Endothelial cell of umbilical vein (primary cell): ENCODE results near the gene ANKFN1. TPM values are rescaled to one million over a fixed set of nuclear protein-coding genes. Genes with fewer than 3 reads are reported as not detected.

ENCODE experiments used
- BruUV-seq: library from RNA; stranded (reverse); fragments of 400-500 nt; replicated peaks from 2 replicates; lab custom pipeline; 2021; lab: Mats Ljungman, UMichigan
- CTCF ChIA-PET: fragments of 300-600, 350-600 bp; sonication (Branson Sonifier 250); formaldehyde crosslinking; loops from one replicate; lab custom pipeline; 2021; ENCODE audit warnings: antibody characterized with exemption, inconsistent platforms; lab: Charles Lee
- POLR2A ChIA-PET: fragments of 300-600, 350-600 bp; sonication (Branson Sonifier 250); formaldehyde crosslinking; loops from one replicate; lab custom pipeline; 2021; ENCODE audit warnings: antibody characterized with exemption, inconsistent platforms; lab: Charles Lee
- DNase-seq: peaks from one replicate; pipeline ENCODE4 v3.0.0-alpha.2; 2011; ENCODE audit warnings: low read depth, low spot score
- FAIRE-seq: peaks from 2 replicates; lab custom pipeline; 2011; peaks lifted over from hg19 to GRCh38; lab: Jason Lieb, UNC
- H2AFZ ChIP-seq: 2 replicates; pipeline ENCODE4 v1.6.0; 2012; ENCODE audit warnings: low read depth, low read length, control low read depth, inconsistent platforms
- H3K27ac ChIP-seq: 2 replicates; pipeline ENCODE4 v1.5.1; 2011; ENCODE audit warnings: low read depth, mild to moderate bottlenecking, control low read depth, low read length, moderate library complexity; ENCODE audit not compliant: insufficient read depth
- H3K27me3 ChIP-seq, 2 experiments: 2 replicates each; pipeline versions ENCODE4 v1.6.0 to v1.6.1; 2011; ENCODE audit warnings: low read length in 2 of 2, mixed read lengths in 1 of 2; ENCODE audit not compliant: control insufficient read depth in 2 of 2, insufficient read depth in 2 of 2
- H3K36me3 ChIP-seq, 2 experiments: 2 replicates in 1 of 2; 3 replicates in 1 of 2; pipeline ENCODE4 v1.5.1; 2011; ENCODE audit warnings: low read length in 2 of 2, mild to moderate bottlenecking in 1 of 2, moderate library complexity in 1 of 2; ENCODE audit not compliant: control insufficient read depth in 2 of 2, insufficient read depth in 2 of 2; ENCODE audit errors: extremely low read depth in 1 of 2
- H3K4me1 ChIP-seq: 3 replicates; pipeline ENCODE4 v1.5.1; 2011; ENCODE audit warnings: mild to moderate bottlenecking, low read length; ENCODE audit not compliant: control insufficient read depth, insufficient read depth; ENCODE audit errors: extremely low read depth
- H3K4me2 ChIP-seq: 2 replicates; pipeline ENCODE4 v1.6.1; 2011; ENCODE audit warnings: low read length, control low read depth, mixed read lengths; ENCODE audit not compliant: insufficient read depth
- H3K4me3 ChIP-seq, 3 experiments: fragments of 200-600 bp in 1 of 3; sonication (generic), shearing (Covaris generic) in 1 of 3; replicated peaks in 1 of 3; 2 replicates each; pipeline ENCODE4 v1.5.1; 2011 to 2016; ENCODE audit warnings: control low read depth in 3 of 3, low read length in 3 of 3, mild to moderate bottlenecking in 2 of 3, inconsistent platforms in 1 of 3, low read depth in 1 of 3, moderate library complexity in 1 of 3; ENCODE audit not compliant: insufficient read depth in 1 of 3
- H3K79me2 ChIP-seq: 2 replicates; pipeline ENCODE4 v1.6.0; 2012; ENCODE audit warnings: low read length, inconsistent platforms; ENCODE audit not compliant: control insufficient read depth, insufficient read depth
- H3K9ac ChIP-seq: replicated peaks from 2 replicates; pipeline ENCODE3; 2011; ENCODE audit warnings: low read length, control low read depth; ENCODE audit not compliant: insufficient read depth; ENCODE audit errors: extremely low read depth
- H3K9me1 ChIP-seq: replicated peaks from 3 replicates; pipeline ENCODE4 v1.6.0; 2011; ENCODE audit warnings: mild to moderate bottlenecking, low read length; ENCODE audit not compliant: control insufficient read depth, insufficient read depth; ENCODE audit errors: extremely low read depth
- H3K9me3 ChIP-seq: replicated peaks from 2 replicates; pipeline ENCODE4 v1.5.1; 2012; ENCODE audit warnings: low read length, inconsistent platforms; ENCODE audit not compliant: control insufficient read depth, insufficient read depth
- H4K20me1 ChIP-seq: replicated peaks from 2 replicates; pipeline ENCODE3; 2011; ENCODE audit warnings: mild to moderate bottlenecking, low read length; ENCODE audit not compliant: control insufficient read depth, insufficient read depth; ENCODE audit errors: extremely low read depth
- EZH2 ChIP-seq: IDR thresholded peaks from 2 replicates; pipeline ENCODE4 v1.6.1; 2012; ENCODE audit warnings: borderline replicate concordance, low read depth, mild to moderate bottlenecking, moderate library complexity, low read length, inconsistent platforms; ENCODE audit not compliant: severe bottlenecking
- GATA2 ChIP-seq: IDR thresholded peaks from 2 replicates; pipeline ENCODE4 v1.7.0; 2011; ENCODE audit warnings: low read depth, mild to moderate bottlenecking, moderate library complexity, mixed read lengths, low read length; ENCODE audit not compliant: insufficient read length, insufficient read depth
- MYC ChIP-seq: IDR thresholded peaks from one replicate; pipeline ENCODE4 v1.6.1; 2011; ENCODE audit warnings: mild to moderate bottlenecking, low read depth, low read length
- POLR2A ChIP-seq: IDR thresholded peaks from 2 replicates; pipeline ENCODE4 v1.6.1; 2012; ENCODE audit warnings: low read depth, mild to moderate bottlenecking, control low read depth, low read length
- dilution Hi-C: fragments of 300-500 bp; cut with MboI; formaldehyde crosslinking; loops from one replicate; pipeline ENCODE4 v1.15.0; 2019; ENCODE audit warnings: low sequenced_read_pairs; ENCODE audit not compliant: extremely low pct_ligation_motif_present
- intact Hi-C: fragments of 100-400 bp; cut with micrococcal nuclease; formaldehyde crosslinking; loops from one replicate; pipeline ENCODE4 v1.10.0; 2022
- polyA plus RNA-seq, 4 experiments: library from polyadenylated mRNA; depleted of rRNA in 3 of 4; stranded (reverse) in 3 of 4; unstranded in 1 of 4; fragments of >200 nt; gene quantifications; 2 replicates each; pipeline versions ENCODE4 v1.2.1 to v1.2.3, GENCODE V29; 2011 to 2012; ENCODE audit warnings: missing spikeins in 1 of 4
- total RNA-seq: library from RNA; stranded (reverse); gene quantifications from 2 replicates; pipeline ENCODE4 v1.2.3, GENCODE V29; 2021
- TF ChIP-seq, protein P1 (sequence below), 2 donors: IDR thresholded peaks; 1 replicate in 1 of 2; 2 replicates in 1 of 2; pipeline ENCODE4 v1.5.1; 2011; ENCODE audit warnings: low read length in 2 of 2, mild to moderate bottlenecking in 2 of 2, moderate library complexity in 2 of 2, control low read depth in 1 of 2, inconsistent platforms in 1 of 2, low read depth in 1 of 2; ENCODE audit not compliant: insufficient read depth in 1 of 2; ENCODE audit errors: extremely low read depth in 1 of 2

ANKFN1 gene
- total and polyA plus RNA-seq, 2 donors (not counting 3 experiments of a cell fraction or from before 2014, with no cell fraction given): 0.15 TPM; not detected in 1

DNA sequence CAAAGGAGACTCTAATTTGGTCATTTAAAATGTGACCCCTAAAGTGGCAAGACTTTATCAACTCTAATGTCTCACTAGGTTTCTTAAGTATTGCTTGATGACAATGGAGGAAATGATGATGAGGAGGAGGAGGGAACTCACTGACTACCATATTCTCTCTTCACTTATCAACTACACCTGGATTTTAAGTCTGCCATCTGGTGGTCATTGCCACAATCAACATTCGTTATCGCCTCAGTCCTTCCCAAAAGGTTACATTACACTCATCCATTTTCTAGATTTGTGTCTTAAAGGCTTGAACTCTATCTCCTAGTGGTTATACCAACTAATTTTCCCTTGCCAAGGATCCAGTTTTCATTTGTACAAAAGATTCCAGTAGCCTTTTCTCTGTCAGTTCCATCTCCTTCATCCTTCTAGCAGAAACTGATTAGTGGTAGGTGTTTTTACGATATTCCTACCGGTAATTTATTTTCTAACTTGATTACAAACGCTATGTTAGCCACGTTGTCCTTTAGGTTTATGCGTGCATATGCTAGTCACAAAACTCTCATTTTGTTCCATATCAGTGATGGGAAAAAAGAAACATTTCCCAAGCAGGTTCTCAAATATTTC is 325.7 kb downstream of the ANKFN1 start:
- dilution Hi-C loops: no loop called here
- CTCF ChIA-PET: interaction anchor here (0.8 to 2.1 kb wide), 11 partner anchors 9 to 635 kb away, joined by 3 to 25 read pairs (median 7); no protein-coding TSS in a partner anchor
- H3K4me1 ChIP-seq: no peaks in the 10 kb centered on the region

More for the DNA sequence above, 325.7 kb downstream of the ANKFN1 start:
- Histone ChIP-seq H3K9me1 (no peaks in the 10 kb centered on the region), H2AFZ (no peak overlapping the region), H3K36me3 (no peaks in the 10 kb centered on the region), H3K27ac (no peak overlapping the region), H4K20me1 (no peaks in the 10 kb centered on the region), H3K9ac (no peak overlapping the region), H3K4me3 (no peak overlapping the region), H3K27me3 (peaks cover 0 to 7% of the 10 kb centered on the region in 2 experiments), H3K79me2 (no peaks in the 10 kb centered on the region), H3K9me3 (no peaks in the 10 kb centered on the region), H3K4me2 (no peak overlapping the region)
- TF ChIP-seq POLR2A (no peak), EZH2 (no peak), GATA2 (no peak), MYC (no peak)
- TF ChIP-seq, protein P1, sequence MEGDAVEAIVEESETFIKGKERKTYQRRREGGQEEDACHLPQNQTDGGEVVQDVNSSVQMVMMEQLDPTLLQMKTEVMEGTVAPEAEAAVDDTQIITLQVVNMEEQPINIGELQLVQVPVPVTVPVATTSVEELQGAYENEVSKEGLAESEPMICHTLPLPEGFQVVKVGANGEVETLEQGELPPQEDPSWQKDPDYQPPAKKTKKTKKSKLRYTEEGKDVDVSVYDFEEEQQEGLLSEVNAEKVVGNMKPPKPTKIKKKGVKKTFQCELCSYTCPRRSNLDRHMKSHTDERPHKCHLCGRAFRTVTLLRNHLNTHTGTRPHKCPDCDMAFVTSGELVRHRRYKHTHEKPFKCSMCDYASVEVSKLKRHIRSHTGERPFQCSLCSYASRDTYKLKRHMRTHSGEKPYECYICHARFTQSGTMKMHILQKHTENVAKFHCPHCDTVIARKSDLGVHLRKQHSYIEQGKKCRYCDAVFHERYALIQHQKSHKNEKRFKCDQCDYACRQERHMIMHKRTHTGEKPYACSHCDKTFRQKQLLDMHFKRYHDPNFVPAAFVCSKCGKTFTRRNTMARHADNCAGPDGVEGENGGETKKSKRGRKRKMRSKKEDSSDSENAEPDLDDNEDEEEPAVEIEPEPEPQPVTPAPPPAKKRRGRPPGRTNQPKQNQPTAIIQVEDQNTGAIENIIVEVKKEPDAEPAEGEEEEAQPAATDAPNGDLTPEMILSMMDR (IDR thresholded peaks at IDR 0.05; ENCODE audit: extremely low read depth in 1 of 2, insufficient read depth in 1 of 2, low read depth in 1 of 2, low read length in 2 of 2): peak; percentile 30 to 52
- POLR2A ChIA-PET: interaction anchor here (0.6 kb wide), 1 partner anchor 18 kb away, joined by 3 read pairs; no protein-coding TSS in a partner anchor
- FAIRE-seq: peak; percentile 71
- BruUV-seq: no TSS peak
- intact Hi-C loops: loop anchor here (1.0 to 2.0 kb wide), 5 partner anchors 160 to 953 kb away; no protein-coding TSS in a partner anchor
- peak; percentile 44 for DNase-seq
